ENCODE results near the gene ATXN7.

GRCh38 chr3:63988943-63989342 lies 125.3 kb downstream of the ATXN7 start:
- TF ChIP-seq CTCF (conservative IDR thresholded peaks at IDR 0.05; ENCODE audit: low read depth, low read length) = no peak
- TF ChIP-seq EZH2 (IDR thresholded peaks at IDR 0.05; ENCODE audit: borderline replicate concordance, low read depth, low read length, poor library complexity, severe bottlenecking) = no peak
